Measurements from ENCODE around the gene ACO1. TPM values are rescaled to one million over a fixed set of nuclear protein-coding genes. Genes with fewer than 3 reads are reported as not detected.

Gene ACO1
- total and polyA plus RNA-seq, 9 of the 15 experiments (the other 6 are each of a cell fraction or from before 2014, with no cell fraction given), result 0.96 to 29.7 (median 16.9) TPM

- TF ChIP-seq MEF2D (tag; conservative IDR thresholded peaks at IDR 0.05; ENCODE audit: low read depth) (no peak), RBBP5 (IDR thresholded peaks at IDR 0.05; ENCODE audit: borderline replicate concordance, insufficient read depth, low read length, poor library complexity, severe bottlenecking) (peak; percentile 66), PTRF (tag; IDR thresholded peaks at IDR 0.05) (no peak), ZNF589 (CRISPR knock-in tag; IDR thresholded peaks at IDR 0.05; ENCODE audit: low read depth) (no peak), EGR1 (conservative IDR thresholded peaks at IDR 0.05) (peak; percentile 88), HDAC1 (IDR thresholded peaks at IDR 0.05) (peak in 1 of 2 experiments; percentile 60; a peak in 2 of 4 replicates), HMGN3 (IDR thresholded peaks at IDR 0.05; ENCODE audit: borderline replicate concordance, extremely low read depth, insufficient read length, low read depth, low read length) (peak; percentile 34), HEY1 (CRISPR knock-in tag; IDR thresholded peaks at IDR 0.05; ENCODE audit: borderline replicate concordance) (no peak), GABPA (tag; conservative IDR thresholded peaks at IDR 0.05; ENCODE audit: low read depth) (no peak), ZBTB7A (IDR thresholded peaks at IDR 0.05; ENCODE audit: borderline replicate concordance, control insufficient read depth, low read depth, low read length) (peak; percentile 64; the same call in 1 of the 2 replicates), POU5F1 (IDR thresholded peaks at IDR 0.05; ENCODE audit: borderline replicate concordance, low read depth, low read length, partially characterized antibody) (no peak), ZNF518B (CRISPR knock-in tag; IDR thresholded peaks at IDR 0.05) (no peak), ARID4B (CRISPR knock-in tag; IDR thresholded peaks at IDR 0.05) (peak; percentile 49; the same call in 1 of the 2 replicates), POLR2G (IDR thresholded peaks at IDR 0.05; ENCODE audit: low read depth, low read length) (peak; percentile 82), PHF8 (IDR thresholded peaks at IDR 0.05; ENCODE audit: borderline replicate concordance, low read length) (peak; percentile 67; the same call in 1 of the 2 replicates), ZFX (CRISPR knock-in tag; IDR thresholded peaks at IDR 0.05) (peak; percentile 71), ZNF239 (CRISPR knock-in tag; IDR thresholded peaks at IDR 0.05) (no peak), ATF1 (CRISPR knock-in tag; IDR thresholded peaks at IDR 0.05) (no peak), ATF1 (tag; IDR thresholded peaks at IDR 0.05) (peak; percentile 59)
Observed at GRCh38 chr9:32384364-32385151, at the start of gene ACO1 (continued).

Measured in K562 (cell line).